HFFc6 (cell line): ENCODE measurements around the gene KIDINS220. TPM values are rescaled to one million over a fixed set of nuclear protein-coding genes. Genes with fewer than 3 reads are reported as not detected.

Source experiments
- DNase-seq: peaks from one replicate; pipeline ENCODE4 v3.0.0-alpha.2; 2018
- H3K27ac Mint-ChIP-seq: 2 replicates; pipeline ENCODE4 v1.8.0; 2020; ENCODE audit warnings: mild to moderate bottlenecking, mixed read lengths
- H3K27me3 Mint-ChIP-seq: 2 replicates; pipeline ENCODE4 v1.8.0; 2021; ENCODE audit warnings: mild to moderate bottlenecking, moderate library complexity, mixed read lengths; ENCODE audit not compliant: insufficient read depth
- H3K36me3 Mint-ChIP-seq: 2 replicates; pipeline ENCODE4 v1.8.0; 2021; ENCODE audit warnings: low read depth, mixed read lengths
- H3K4me1 Mint-ChIP-seq: 2 replicates; pipeline ENCODE4 v1.8.0; 2020; ENCODE audit warnings: low read depth, mixed read lengths
- H3K4me3 Mint-ChIP-seq: 2 replicates; pipeline ENCODE4 v1.8.0; 2020; ENCODE audit warnings: mild to moderate bottlenecking, moderate library complexity, mixed read lengths
- H3K9me3 Mint-ChIP-seq: 2 replicates; pipeline ENCODE4 v1.8.0; 2020; ENCODE audit warnings: mild to moderate bottlenecking, mixed read lengths
- CTCF ChIP-seq: fragments of 200-600 bp; sonication (generic); IDR thresholded peaks from 2 replicates; pipeline ENCODE4 v1.5.0; 2021; ENCODE audit warnings: antibody characterized with exemption, mild to moderate bottlenecking
- total RNA-seq, 6 experiments: library from RNA; stranded (reverse); fragmentation: NEBNext Ultra II Directional; extraction: Animal tissue kit (Norgen Biotek cat#: 25700); gene quantifications; 2 replicates in 1 of 6; 3 replicates in 5 of 6; pipeline ENCODE4 v1.2.3, GENCODE V29; 2021

The KIDINS220 gene
- total RNA-seq, 6 experiments from 2014 or later: 34.5 to 42.2 (median 38.2) TPM

DNA sequence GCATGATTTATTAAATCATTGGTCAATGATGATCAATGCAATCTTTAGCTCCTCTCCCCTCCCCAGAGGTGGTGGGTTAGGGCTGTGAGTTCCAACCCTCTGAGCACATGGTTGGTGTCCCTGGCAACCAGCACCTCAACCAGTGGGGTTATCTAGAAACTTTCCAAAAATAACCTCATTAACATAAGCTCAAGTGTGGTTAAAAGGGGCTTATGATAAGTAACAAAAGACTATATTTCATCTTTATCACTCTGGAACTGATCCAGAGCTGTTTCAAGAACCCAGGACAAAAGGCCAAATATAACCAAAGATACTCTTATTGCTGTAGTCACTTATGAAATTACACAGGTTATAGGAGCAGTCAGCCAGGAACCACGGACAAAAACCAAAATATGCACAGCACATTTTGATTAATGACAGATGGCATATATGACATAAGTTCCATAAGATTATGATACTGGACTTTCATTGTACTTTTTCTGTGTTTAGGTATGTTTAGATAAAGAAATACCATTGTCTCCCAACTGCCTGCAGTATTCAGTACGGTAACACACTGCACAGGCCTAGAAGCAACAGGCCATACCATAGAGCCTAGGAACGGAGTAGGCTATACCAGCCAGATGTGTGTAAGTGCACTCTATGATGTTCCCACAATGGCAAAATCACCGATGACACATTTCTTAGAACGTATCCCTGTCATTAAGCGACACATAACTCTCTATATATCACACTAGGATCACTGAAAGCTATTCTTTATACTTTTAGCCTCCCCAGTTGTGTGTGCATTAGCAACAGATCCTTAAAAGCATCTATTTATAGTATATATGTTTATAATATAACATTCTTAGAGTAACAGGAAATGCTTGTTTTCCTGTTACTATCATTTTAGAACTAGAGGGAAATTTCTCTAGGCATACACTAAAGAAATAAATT, 31.9 kb downstream of the KIDINS220 start:
- Mint-ChIP-seq H3K27ac (peak overlapping the region; percentile 34; the same call in 1 of the 2 replicates), H3K4me3 (no peak overlapping the region), H3K9me3 (no peaks in the 10 kb centered on the region), H3K36me3 (peaks cover 57% of the 10 kb centered on the region), H3K27me3 (no peaks in the 10 kb centered on the region; the same call in 1 of the 2 replicates), H3K4me1 (peaks cover 35% of the 10 kb centered on the region)
- no peak for DNase-seq
- no peak for TF ChIP-seq CTCF

DNA sequence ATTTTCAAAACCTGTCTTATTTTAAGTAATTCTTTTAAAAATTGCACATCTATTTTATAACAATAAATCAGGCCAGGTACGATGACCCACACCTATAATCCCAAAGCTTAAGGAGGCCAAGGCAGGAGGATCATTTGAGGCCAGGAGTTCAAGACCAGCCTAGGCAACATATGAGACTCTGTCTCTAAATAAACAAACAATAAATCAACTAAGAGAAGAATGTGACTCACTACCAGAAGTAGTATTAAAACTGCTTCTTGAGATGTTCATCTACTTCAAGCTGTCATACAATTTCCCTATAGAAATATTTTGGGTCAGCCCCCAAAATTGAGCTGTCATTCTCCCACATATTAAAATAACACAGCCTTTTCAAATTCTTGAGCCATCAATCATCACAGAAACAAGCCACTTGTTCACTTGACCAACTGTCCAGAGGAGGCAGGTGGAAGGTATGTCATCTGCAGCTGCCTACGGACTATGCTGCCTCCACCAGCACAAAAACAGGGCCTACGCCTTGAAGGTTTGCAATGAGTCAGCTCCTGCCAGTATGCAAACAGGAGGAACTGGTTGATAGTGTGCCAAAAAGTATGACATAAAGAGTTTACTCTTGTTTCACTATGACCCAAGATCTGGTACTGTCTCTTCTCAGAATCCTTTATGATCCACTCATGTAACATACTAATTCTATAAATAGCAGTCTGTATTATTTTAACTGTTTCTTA, 33.6 kb downstream of the KIDINS220 start:
- no peaks in the 10 kb centered on the region for H3K9me3 Mint-ChIP-seq
- H3K27ac Mint-ChIP-seq: peak overlapping the region; percentile 86
- peak; percentile 93 for DNase-seq
- peaks cover 44% of the 10 kb centered on the region for H3K4me1 Mint-ChIP-seq
- H3K27me3 Mint-ChIP-seq: peaks cover 2% of the 10 kb centered on the region; the same call in 1 of the 2 replicates
- peak overlapping the region; percentile 13 for H3K4me3 Mint-ChIP-seq
- H3K36me3 Mint-ChIP-seq: peaks cover 62% of the 10 kb centered on the region
- TF ChIP-seq CTCF: peak; percentile 22; the same call in 1 of the 2 replicates

DNA sequence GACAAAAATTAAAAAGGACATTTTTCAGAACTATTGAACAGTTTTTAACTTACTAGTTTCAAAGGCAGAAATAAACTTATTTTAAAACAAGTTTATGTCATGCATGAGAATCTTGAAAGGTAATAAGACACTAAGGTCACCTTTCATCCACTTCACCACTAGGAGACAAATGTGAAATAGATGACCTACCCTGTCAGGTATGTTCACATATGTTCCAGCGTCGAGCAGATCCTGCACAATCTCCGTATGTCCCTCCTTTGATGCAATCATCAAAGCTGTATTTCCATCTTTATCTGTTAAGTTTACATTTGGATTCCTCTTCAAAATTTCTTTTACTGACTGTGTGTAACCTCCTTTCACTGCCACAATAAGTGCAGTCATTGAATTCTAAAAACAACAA, 34.7 kb downstream of the KIDINS220 start:
- no peak overlapping the region for H3K27ac Mint-ChIP-seq
- TF ChIP-seq CTCF: 0 out of 2 replicates have a peak, but pooled peaks have one; percentile 18
- peaks cover 44% of the 10 kb centered on the region for H3K4me1 Mint-ChIP-seq
- DNase-seq: no peak
- H3K4me3 Mint-ChIP-seq: no peak overlapping the region
- H3K36me3 Mint-ChIP-seq: peaks cover 55% of the 10 kb centered on the region
- H3K9me3 Mint-ChIP-seq: no peaks in the 10 kb centered on the region
- peaks cover 2% of the 10 kb centered on the region; the same call in 1 of the 2 replicates for H3K27me3 Mint-ChIP-seq

DNA sequence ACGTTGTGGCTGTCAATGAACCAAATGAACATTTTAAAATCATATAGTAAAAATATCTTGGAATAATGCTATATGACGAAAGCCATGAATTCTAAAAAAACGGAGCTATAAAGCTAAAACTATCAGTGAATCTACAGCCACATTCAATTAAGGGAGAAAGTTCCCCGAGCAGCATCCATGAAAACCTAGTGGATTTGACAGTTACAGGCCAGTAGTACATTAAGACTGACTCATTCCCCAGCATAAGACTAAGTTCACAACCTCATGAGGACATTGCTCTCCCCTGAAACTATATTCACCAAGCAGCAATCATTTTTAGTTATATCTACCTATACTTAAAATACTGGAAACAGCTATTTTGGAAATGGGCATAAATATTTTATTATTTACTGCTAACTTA, 36.6 kb downstream of the KIDINS220 start:
- Mint-ChIP-seq H3K4me3 (no peak overlapping the region), H3K36me3 (peaks cover 57% of the 10 kb centered on the region), H3K27ac (no peak overlapping the region), H3K27me3 (peaks cover 2% of the 10 kb centered on the region; the same call in 1 of the 2 replicates), H3K9me3 (no peaks in the 10 kb centered on the region), H3K4me1 (peaks cover 43% of the 10 kb centered on the region)
- DNase-seq: no peak
- no peak for TF ChIP-seq CTCF

DNA sequence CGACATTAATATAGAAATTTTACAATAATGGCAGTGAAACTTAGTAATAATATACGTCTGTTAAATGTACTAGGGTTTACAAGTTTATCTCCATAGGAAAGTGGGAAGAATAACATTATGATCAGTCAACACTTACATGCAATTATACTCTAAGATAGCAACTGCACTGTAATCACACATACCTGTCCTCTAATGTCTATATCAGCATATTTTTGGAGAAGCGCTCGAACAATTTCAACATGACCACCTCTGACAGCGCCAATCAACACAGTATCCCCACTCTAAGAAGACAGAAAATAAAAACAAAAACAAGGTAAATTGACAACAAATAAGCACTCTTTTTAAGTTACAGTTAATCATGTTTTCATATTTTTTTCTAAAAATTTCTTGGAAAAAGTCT, 37.2 kb downstream of the KIDINS220 start:
- Mint-ChIP-seq H3K27ac (no peak overlapping the region), H3K9me3 (no peaks in the 10 kb centered on the region), H3K36me3 (peaks cover 52% of the 10 kb centered on the region), H3K27me3 (peaks cover 2% of the 10 kb centered on the region; the same call in 1 of the 2 replicates), H3K4me3 (no peak overlapping the region), H3K4me1 (peaks cover 40% of the 10 kb centered on the region)
- no peak for DNase-seq
- no peak for TF ChIP-seq CTCF
